ENCODE measurements around the gene ANO7. TPM values are rescaled to one million over a fixed set of nuclear protein-coding genes. Genes with fewer than 3 reads are reported as not detected.

The ANO7 gene
- total and polyA plus RNA-seq, 2 experiments from 2014 or later: 2.8 to 3.4 TPM

DNA sequence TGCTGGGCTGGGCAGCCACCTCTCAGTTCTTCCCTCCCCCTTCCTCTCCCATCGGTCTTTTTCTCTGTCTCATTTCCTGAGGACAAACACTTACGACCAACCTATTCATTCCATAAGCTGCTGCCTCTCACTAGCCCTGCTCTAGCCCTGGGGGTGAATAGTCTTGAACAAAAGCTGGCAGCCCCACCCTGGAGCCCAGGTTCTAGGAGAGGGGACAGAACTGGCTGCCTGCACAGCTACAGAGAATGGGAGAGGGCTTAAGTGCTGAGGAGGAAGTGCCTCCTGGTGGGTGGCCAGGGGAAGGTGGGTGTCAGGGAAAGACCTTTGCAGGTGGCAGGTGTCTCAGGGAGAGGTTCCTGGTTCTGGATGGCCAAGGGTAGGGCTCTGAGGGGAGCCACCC is 22.8 kb downstream of the ANO7 start:
- Histone ChIP-seq H3K27ac (no peak overlapping the region), H3K27me3 (no peaks in the 10 kb centered on the region), H3K4me1 (ENCODE audit: low read depth) (peaks cover under 1% of the 10 kb centered on the region), H3K9me3 (ENCODE audit: low read depth) (no peaks in the 10 kb centered on the region), H3K4me3 (no peak overlapping the region), H3K36me3 (no peaks in the 10 kb centered on the region)
- DNase-seq (ENCODE audit: low read depth in 1 of 2, low spot score in 1 of 2): no peak
- TF ChIP-seq CTCF (IDR thresholded peaks at IDR 0.05; ENCODE audit: low read depth, low read length): no peak

GRCh38 chr2:241213041-241213440 is 24.6 kb downstream of the ANO7 start:
- Histone ChIP-seq H3K9me3 (ENCODE audit: low read depth) (no peaks in the 10 kb centered on the region), H3K4me3 (no peak overlapping the region), H3K36me3 (no peaks in the 10 kb centered on the region), H3K27me3 (no peaks in the 10 kb centered on the region), H3K4me1 (ENCODE audit: low read depth) (peaks cover 4% of the 10 kb centered on the region), H3K27ac (no peak overlapping the region)
- TF ChIP-seq CTCF (IDR thresholded peaks at IDR 0.05; ENCODE audit: low read depth, low read length): no peak
- DNase-seq (ENCODE audit: low read depth in 1 of 2, low spot score in 1 of 2): no peak

DNA sequence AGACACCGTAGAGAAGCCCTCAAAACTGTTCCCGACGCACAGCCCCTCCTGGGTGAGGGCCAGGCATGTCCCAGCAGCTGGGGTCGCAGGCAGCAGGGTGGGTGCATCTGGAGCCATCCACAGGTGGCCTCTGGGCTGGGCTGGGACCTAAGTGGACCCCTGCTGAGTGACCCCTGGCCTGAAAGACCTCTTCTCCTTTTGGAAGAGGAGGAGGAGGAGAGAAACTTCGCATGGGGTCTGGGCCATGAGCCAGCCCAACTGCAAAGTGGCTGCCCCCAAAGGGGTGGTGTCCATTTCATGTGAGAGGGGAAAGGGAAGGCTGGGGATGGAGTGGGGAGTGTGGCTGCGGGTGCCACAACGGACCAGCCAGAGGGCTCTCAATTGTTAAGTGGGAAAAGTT is 25.1 kb downstream of the ANO7 start:
- H3K27me3 ChIP-seq: no peaks in the 10 kb centered on the region
- H3K4me1 ChIP-seq (ENCODE audit: low read depth): peaks cover 4% of the 10 kb centered on the region
- no peaks in the 10 kb centered on the region for H3K36me3 ChIP-seq
- no peak overlapping the region for H3K27ac ChIP-seq
- H3K9me3 ChIP-seq (ENCODE audit: low read depth): no peaks in the 10 kb centered on the region
- no peak for DNase-seq (ENCODE audit: low read depth in 1 of 2, low spot score in 1 of 2)
- H3K4me3 ChIP-seq: no peak overlapping the region
- no peak for TF ChIP-seq CTCF (IDR thresholded peaks at IDR 0.05; ENCODE audit: low read depth, low read length)

- peaks cover 7% of the 10 kb centered on the region for H3K4me1 ChIP-seq (ENCODE audit: low read depth)
- H3K9me3 ChIP-seq (ENCODE audit: low read depth): no peaks in the 10 kb centered on the region
- no peaks in the 10 kb centered on the region for H3K36me3 ChIP-seq
- H3K27ac ChIP-seq: no peak overlapping the region
- no peak for TF ChIP-seq CTCF (IDR thresholded peaks at IDR 0.05; ENCODE audit: low read depth, low read length)
- H3K4me3 ChIP-seq: no peak overlapping the region
- DNase-seq (ENCODE audit: low read depth in 1 of 2, low spot score in 1 of 2): no peak
- H3K27me3 ChIP-seq: no peaks in the 10 kb centered on the region
Measured at GRCh38 chr2:241214209-241214608, 25.7 kb downstream of the ANO7 start.

GRCh38 chr2:241214766-241215165 is 26.3 kb downstream of the ANO7 start:
- DNase-seq (ENCODE audit: low read depth in 1 of 2, low spot score in 1 of 2): no peak

More at GRCh38 chr2:241214766-241215165, 26.3 kb downstream of the ANO7 start:
- TF ChIP-seq CTCF (IDR thresholded peaks at IDR 0.05; ENCODE audit: low read depth, low read length): no peak
- H3K27me3 ChIP-seq: no peaks in the 10 kb centered on the region
- H3K27ac ChIP-seq: no peak overlapping the region
- no peaks in the 10 kb centered on the region for H3K36me3 ChIP-seq
- no peaks in the 10 kb centered on the region for H3K9me3 ChIP-seq (ENCODE audit: low read depth)
- peaks cover 8% of the 10 kb centered on the region for H3K4me1 ChIP-seq (ENCODE audit: low read depth)
- H3K4me3 ChIP-seq: no peak overlapping the region

Data from cardiac muscle cell (in vitro differentiated cells and primary cell).